ENCODE results near the gene ZIC4. TPM values are rescaled to one million over a fixed set of nuclear protein-coding genes. Genes with fewer than 3 reads are reported as not detected.

Gene ZIC4
- total RNA-seq, 1 donor from 2014 or later, result 1.2 TPM

- no peak for DNase-seq
Observed at GRCh38 chr3:147369661-147370123, 36.7 kb downstream of the ZIC4 start.

- no peak for DNase-seq
Observed at GRCh38 chr3:147369231-147369630, 37.1 kb downstream of the ZIC4 start.

DNA sequence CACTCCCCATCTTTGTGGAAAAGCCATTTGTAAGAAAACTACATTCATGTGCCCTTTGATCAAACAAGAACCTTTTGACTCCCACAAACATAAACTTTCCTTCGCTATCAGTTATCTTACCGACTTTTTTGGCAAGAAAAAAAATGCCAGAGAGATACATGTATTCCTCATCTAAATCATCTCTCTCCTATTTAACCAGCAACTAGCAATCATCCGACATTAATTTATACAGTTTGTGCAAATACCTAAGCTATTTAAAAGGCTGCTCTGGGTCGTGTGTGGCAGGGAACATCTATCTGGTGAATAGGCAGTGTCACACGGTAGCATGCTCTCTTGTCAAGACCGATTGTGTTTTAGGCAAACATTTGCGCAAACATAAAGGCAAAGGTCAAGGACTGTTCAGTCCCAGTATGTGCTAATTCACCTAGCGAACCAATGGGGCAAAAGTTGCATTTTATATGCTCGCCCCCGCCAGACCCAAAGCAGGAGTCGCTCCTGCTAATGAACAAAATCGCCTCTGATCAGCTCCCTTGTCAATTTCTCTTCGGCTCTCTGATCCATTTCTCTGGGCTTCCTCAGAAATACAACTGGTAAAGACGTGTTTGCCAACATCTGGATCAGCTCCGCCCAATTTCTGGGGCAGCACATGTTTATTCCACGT is 37.7 kb downstream of the ZIC4 start:
- no peak for DNase-seq

DNA sequence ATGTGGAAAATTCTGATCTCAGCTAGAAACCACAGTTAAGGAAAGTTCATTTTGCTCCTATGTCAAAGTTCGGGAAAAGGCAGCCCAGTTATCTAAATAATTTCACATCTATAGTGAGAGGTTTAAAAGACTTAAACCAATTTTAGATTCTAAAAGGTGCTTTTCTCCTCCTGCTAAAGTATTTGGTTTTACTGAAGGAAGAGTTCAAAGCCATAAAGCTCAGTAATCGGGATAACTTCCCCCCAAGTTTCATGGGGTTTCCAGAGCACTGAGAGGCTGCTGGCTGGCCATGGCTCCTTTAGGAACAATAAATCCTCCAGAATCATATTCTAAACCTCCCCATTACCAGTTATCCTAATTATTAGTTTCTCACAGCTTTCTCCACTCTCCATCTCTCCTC is 38.2 kb downstream of the ZIC4 start:
- no peak for DNase-seq

GRCh38 chr3:147367676-147368075 is 38.7 kb downstream of the ZIC4 start:
- DNase-seq, result no peak

DNA sequence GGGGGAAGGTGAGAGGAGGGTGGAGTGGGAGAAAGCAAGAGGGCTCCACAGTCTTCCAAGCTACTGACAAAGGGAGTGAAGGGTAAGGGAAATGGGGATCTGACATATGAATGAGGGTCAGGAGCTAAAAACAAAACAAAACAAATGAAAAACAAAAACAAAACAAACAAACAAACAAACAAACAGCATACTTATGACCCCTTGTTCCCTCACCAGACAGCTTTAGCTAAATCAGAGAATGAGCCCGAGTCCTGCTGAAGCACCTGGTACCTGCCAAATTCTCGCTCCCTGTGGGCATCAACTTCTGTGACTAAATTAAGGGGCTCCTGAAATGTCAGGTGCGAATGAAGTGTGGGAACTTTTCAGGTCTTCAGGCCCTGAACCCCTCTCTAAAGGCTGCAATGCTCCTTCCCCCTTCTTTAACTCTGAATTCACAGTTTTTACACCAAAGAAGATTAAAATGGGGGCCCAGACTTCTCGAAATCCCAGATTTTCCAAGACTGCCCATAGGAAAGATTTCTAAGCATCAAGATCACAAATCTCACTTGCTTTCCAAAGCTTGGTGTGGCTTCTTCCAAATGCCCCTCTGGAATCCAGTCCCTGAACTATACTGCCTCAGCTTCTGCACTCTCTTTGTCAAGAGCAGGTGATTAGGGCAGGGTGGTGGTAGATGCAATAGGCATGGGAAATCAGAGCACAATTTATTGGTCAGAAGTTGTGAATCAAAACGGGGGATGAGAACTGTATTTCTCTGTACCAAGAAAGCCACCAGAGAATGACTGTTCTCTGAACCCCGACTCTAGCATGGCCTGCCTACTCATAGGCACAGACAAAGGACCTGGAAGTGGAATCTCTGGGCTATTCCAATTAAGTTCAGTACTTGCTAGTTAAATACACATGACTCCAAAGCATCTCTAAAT is 40.9 kb downstream of the ZIC4 start:
- no peak for DNase-seq

- DNase-seq, result no peak
Observed at GRCh38 chr3:147364771-147365170, 41.6 kb downstream of the ZIC4 start.

DNA sequence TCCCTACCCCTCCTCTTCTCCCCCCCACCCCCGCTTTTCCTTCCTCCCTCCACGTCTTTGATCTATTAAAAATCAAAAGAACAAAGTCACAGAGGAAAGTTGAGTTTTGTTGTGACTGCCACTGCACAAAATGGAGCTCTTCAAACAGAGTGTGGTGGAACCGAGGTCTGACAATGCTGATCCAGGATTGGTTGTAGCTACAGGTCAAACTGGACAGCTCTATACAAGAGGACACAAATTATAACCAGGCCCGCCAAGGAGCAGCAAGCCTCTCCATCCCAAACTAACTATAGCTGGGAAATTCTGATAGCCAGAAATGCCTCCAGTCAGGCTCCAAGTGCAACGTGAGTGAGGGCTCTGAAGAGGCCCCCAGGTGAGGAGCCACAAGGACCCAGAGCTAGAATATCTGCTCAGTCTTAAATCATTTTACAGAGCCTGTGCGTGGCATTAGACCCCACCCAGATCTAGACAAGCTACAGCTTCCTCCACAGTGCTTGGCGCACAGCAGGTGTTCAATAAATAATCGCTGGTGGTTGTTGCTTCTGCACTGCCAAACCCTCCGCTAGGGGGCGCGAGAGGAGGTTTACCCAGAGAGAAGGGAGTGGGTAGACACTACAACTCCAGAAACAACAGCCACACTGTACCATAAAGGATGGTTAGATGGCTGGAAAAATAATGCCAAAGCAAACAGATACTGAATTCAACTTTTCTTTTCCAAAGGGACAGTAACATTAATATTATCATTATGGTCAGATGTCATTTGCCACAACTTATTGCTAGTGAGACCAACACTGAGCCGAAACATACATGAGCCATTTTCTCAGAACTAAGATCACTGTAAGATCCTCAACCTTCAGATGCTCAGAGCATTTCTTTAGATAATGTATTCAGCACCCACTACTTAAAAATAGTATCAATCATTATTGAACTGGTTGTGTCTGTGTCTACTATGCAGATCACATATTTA is 44.6 kb downstream of the ZIC4 start:
- DNase-seq, result no peak

- DNase-seq, result no peak
Observed at GRCh38 chr3:147360646-147361453, 45.5 kb downstream of the ZIC4 start.

- DNase-seq, result no peak
Observed at GRCh38 chr3:147360051-147360439, 46.3 kb downstream of the ZIC4 start.

GRCh38 chr3:147359177-147360050 is 46.9 kb downstream of the ZIC4 start:
- no peak for DNase-seq

DNA sequence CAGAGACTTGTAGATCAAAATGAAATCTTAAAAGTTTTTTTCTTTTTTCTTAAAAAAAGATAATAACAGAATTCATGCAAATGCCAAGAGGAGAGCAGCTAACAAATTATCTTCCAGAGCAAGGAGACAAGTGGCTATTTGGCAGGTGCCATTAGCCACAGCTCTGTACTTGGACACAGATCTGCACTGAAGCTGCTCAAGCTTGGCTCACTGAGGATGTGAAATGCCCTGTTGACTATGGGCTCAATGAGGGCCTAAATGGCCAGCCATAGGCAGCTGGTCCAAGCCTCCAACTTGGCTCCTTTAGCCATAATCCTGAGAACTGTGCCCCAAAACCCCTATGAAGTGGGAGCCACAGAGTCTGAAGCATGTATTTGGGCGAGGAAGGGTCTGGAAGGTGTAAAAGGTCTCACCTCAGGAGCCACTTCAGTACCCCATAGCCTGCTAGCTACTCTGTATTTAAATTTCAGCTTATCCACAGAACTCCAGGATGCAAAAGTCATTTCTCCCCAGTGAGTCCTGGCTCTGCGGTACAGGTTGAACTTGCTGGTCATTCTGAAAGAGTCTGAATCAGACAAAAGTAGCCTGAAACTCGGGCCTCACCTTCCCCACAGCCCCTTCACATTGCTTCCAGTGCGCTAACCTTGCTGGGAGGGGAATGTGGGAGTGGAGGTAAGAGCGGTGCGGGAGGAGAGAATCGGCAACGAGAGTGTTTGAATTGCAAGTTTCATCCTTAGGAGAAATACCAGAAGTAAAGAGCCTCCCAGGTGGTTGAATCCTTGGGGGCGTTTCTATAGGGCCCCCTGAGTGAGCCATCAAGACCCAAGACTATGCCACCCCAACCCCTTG is 48.0 kb downstream of the ZIC4 start:
- DNase-seq, result no peak

GRCh38 chr3:147356909-147357900 is 49.1 kb downstream of the ZIC4 start:
- no peak for DNase-seq

DNA sequence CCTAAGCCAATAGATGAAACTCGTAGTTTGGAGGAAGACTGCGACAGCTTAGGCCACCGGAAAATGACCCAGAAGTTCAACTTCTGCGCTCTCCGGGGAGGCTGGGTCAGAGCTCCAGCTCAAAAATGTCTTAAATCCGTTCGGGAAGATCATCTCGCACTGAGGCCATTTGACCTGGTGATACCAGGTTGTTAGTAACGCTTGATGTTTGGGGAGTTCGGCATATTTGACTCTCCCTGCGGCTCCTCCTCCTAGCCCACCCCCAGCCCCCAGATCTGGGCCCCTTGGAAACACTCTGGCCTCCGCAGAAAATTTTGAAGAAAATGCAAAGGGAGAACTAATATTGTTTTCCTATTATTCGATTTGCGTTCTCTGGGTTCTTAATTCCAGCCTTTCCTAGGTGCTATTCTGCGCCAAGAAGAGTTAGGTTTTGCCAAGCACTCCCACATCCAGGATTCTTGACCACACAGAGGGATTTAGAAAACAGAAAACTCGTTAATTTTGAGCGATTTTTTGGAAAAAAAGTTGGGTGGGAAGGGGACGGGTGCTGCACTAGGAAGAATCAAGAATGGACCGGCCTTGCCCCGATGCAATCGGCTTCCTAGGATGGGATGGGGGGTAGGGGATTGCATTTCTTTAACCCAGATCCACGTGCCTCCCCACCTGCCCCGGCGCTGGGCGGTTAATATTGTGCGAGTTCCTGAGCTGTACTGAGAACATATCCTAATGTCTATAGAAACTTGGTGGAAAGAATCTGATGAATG is 50.0 kb downstream of the ZIC4 start:
- DNase-seq, result no peak

GRCh38 chr3:147355753-147356090 is 50.6 kb downstream of the ZIC4 start:
- DNase-seq, result no peak

- DNase-seq, result no peak
Observed at GRCh38 chr3:147355084-147355752, 51.1 kb downstream of the ZIC4 start.

- no peak for DNase-seq
Observed at GRCh38 chr3:147354623-147355022, 51.7 kb downstream of the ZIC4 start.

Data from occipital lobe (tissue), 2 donors.